GM18502 (cell line): ENCODE data around the gene METAP1.
"Not testable (repeated sequence)": the region's sequence is repeated elsewhere in the genome, so short reads cannot be mapped to it uniquely, and the experiment has no call there.

ENCODE experiments used
- ATAC-seq: cut with Tn5 transposase; IDR thresholded peaks from one replicate; pipeline ENCODE4 v1.9.1; 2021; ENCODE audit warnings: mild to moderate bottlenecking; ENCODE audit not compliant: unreplicated experiment, poor library complexity

Gene METAP1

DNA sequence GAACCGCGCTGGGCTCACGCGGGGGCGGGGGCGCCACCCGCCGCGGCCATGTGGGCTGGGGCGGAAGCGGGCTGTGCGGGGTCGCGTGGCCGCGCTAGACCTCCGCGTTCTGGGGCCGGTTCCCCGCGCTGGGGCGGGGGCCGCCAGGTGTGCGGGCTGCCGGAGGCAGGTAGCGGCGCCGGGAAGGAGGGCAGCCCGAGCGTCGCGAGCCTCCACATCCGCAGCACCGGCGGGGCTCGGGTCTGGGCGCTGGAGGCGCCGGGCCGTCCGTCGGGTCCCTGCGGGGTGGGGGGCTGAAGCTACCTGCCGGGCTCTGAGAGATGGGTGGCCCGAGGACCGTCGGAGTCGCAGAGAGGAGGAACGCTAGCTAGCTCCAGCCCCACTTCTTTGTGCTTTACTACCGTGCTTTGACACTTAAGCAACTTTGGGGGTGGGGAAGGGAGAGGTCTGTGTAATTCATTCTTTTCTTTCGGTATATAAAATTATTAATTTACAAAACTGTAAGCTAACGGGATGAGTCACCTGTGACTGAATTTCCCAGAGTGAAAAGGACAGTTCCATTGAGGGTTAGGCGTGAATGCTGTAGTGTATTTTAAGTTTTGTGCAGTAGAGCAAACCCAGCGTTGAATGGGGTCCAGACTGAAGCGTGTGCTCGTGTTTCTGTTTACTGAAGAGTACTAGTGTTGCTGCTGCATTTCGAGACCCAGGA is 689 bp downstream of the METAP1 start:
- ATAC-seq: peak; percentile 6

DNA sequence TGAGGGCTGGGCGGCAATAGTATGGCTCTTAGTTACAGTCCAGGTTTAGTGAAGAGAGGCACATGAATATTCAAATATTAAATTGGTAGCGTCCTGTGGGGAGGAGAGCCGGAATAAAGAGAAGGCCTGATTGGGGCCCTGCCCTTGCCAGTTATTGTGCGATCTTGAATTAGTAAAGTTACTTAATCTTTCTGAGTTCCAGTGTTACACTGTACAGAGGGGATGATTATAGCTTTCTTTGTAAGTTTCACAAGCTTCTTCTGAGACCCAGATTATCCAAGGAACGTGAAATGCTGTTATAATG is 1.2 kb downstream of the METAP1 start:
- ATAC-seq: no peak

DNA sequence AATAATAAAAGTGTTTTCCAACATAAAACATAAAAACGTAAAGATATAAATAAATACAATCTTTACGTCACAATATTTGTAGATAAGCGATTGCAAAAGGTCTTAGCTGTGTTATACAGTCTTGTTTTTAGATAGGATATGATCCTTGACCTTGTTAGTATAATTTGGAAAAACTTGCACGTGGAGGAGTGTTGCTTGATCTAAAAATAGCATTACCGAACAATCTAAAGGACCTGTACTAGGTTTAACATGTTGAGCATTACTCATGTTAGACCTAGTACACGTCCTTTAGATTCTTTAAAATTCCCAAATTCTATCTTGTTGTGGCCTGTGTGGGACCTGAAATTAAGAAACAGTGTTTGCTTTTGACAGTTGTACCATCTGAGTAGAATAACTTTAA is 1.6 kb downstream of the METAP1 start:
- ATAC-seq: no peak

DNA sequence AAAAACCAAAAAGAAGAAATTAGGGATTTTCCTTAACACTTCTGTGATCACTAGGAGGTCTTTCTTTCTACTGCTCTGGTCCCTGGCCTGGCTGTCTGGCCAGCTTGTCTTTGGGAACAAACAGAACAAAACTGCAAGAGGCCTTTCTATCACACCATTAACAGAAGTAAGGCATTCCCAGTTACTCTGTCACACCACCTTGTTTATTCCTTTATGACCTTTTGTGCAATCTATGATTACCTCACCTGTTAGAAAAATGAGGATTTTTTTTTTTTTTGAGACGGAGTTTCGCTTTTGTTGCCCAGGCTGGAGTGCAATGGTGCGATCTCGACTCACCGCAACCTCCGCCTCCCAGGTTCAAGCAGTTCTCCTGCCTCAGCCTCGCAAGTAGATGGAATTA is 3.0 kb downstream of the METAP1 start:
- ATAC-seq: no peak

DNA sequence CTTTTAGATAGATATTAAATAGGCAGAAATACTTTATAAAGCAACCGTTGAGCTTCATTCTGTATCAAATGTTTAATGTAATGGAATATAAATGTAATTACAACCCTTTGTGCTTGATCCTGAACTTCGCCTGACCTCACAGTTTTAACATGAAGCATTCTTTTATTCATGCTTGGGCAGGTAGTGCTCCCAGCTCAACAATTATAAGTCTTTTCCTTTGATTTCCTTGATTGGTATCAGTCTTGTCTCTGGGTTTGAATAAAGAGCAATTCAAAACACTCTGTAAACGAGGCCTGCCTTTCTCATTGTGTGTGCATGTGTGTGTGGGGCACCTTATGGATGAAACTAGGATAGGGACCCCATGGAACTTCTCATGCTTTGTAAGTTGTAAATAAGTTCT is 6.8 kb downstream of the METAP1 start:
- ATAC-seq: no peak

DNA sequence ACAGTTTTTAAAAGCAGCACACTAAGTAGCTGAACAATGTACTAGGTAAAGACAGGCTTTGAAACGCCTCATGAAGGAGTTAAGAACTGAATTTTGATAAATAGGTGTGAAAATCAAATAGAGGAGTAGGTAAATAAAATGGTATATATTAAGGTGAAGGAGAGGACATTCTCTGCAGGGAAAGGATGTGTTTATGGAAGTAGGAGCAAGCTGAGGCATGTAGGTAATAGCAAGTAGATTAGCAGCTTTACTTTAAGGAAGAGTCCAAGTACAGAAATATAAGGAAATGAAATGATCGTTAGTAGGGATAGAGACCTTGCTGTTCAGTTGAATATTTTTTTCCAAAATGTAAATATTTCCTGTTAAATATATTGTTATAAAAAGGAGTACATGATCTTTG is 12.5 kb downstream of the METAP1 start:
- ATAC-seq: no peak

DNA sequence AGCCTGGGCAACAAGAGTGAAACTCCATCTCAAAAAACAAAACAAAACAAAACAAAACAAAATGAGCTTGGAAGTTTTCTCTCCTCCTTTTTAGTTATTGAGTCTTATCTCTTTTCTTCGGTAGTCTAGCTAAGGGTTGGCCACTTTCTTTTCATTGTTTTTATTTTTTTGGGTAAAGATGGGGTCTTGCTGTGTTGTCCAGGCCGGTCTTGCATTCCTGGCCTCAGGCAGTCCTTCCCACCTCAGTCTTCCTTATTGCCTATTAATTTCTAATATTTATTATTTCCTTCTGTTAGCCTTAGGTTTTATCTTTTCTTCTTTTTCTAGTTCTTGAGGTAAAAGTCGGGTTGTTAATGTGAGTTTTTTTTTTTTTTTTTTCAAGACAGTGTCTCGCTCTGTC is 16.4 kb downstream of the METAP1 start:
- no peak for ATAC-seq

DNA sequence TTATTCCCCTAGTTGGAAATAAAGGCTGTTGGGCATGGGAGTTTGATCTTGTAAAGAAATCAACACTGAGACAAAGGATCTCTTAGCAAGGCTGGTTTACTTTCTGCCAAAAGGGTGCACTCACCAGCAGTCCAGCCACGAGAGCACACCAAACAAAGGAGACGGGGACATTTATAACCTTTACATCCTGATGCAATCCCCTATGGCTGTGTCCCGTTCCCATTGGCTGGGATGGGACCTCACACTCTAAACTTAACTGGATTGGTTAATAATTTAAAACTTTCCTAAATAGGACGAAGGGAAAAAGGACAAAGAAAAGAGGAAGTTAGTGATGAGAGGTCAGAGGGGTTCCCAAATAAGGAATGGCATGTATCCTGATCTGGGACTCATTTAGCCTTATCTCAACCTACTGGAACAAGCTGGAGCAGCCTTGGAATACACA is 17.9 kb downstream of the METAP1 start:
- no peak for ATAC-seq

DNA sequence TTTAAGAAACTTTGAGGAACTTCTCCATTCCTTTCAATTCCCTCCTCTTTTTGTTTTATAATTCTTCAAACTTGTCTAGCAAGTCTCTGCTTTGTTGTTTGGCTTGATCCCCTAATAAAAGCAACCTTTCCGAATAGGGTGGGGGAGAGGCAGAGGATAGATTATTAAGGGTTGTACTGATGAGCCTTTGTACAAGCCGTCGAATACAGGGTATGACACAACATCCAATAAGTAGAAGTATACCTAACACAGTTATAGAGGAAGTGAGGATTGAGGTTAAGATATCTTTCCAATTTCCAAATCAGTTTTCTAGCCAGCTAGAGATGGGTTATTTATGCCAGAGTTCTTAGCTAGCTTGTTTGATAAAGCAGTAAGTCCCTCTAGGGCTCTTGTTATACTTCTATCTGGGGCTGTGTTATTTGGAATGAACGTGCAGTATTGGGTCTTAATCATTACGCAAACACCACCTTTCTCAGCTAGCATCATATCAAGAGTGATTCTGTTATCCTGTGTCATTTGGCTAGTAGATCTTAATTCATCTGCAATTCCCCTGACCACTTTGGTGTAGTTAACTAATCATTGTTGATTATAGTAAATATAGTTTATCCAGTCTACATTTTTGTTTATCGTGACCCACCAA is 18.5 kb downstream of the METAP1 start:
- no peak for ATAC-seq

DNA sequence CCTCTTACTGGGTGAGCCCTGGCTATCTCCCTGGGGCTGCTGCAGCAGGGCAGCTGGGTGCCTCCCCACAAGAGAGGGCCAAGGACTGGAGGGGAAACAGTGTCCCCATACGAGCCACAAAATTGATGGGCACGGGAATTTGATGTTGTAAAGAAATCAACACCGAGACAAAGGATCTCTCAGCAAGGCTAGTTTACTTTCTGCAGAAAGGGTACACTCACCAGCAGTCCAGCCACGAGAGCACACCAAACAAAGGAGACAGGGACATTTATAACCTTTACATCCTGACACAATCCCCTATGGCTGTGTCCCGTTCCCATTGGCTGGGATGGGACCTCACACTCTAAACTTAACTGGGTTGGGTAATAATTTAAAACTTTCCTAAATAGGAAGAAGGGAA is 25.9 kb downstream of the METAP1 start:
- no peak for ATAC-seq

DNA sequence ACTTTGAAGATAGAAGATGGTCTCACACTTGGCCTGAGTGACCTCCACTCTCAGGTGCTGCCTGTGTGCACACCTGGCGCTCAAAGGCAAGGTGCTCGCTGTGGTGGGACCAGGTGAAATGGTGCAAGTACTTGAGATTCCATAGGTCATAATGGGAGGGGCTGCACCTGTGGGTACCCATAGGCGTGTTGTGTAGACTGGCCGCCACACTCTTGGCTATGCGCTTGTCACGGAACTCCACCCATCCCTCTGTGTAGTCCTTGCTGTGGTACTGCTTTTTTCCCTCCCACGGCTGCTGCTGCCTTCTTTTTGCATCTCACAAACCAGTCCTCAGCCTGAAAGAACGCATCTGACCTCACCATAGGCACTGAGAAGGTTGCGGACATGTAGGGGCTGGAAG is 27.0 kb downstream of the METAP1 start:
- ATAC-seq: no peak

DNA sequence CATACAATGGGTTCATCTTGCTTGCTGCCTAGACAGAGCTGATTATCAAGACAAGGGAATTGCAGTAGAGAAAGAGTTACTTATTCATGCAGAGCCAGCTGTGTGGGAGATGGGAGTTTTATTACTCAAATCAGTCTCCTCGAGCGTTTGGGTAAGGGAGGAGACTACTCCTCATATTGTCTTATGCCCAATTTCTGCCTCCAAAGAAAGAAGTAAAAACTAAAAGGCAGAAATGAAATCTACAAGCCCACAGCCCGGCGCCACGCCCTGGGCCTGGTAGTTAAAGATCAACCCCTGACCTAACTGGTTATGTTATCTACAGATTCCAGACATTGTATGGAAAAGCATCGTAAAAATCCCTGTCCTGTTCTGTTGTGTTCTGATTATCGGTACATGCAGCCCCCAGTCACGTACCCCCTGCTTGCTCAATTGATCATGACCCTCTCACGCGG is 28.3 kb downstream of the METAP1 start:
- ATAC-seq: not testable (repeated sequence)

DNA sequence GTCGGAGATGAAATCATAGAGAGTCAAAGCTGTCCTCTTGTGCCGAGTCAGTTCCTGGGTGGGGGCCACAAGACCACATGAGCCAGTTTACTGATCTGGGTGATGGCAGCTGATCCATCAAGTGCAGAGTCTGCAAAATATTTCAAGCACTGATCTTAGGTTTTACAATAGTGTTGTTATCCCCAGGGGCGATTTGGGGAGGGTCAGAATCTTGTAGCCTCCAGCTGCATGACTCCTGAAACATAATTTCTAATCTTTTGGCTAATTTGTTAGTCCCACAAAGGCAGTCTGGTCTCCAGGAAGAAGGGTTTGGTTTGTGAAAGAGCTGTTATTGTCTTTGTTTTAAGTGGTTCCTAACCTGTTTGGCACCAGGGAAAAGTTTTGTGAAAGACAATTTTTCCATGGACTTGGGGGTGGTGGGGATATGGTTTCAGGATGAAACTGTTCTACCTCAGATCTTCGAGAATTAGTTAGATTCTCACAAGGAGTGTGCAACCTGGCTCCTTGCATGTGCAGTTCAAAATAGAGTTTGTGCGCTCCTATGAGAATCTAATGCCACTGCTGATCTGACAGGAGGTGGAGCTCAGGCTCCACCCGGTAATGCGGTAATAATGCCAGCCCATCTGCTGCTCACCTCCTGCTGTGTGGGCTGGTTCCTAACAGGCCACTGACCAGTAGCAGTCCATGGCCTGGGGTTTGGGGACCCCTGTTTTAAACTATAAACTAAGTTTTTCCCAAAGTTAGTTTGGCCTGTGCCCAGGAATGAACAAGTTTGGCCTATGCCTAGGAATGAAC is 29.2 kb downstream of the METAP1 start:
- ATAC-seq: no peak

DNA sequence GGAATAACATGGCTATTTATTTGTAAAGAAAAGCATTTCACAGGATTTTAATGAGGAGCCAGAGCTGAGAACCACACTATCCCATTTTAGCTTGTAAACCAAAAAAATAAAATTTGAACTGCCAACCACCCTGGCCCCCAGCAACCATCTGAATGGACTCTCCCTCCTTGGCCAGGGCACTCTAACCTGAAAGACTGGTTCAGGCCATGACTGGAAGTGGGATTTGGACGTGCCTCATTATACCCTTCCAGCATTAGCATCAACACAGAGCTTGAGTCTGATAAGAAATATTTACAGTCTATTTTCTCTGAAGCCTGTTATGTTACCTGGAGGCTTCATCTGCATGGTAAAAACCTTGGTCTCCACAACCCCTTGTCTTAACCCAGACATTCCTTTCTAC is 30.0 kb downstream of the METAP1 start:
- ATAC-seq: no peak

DNA sequence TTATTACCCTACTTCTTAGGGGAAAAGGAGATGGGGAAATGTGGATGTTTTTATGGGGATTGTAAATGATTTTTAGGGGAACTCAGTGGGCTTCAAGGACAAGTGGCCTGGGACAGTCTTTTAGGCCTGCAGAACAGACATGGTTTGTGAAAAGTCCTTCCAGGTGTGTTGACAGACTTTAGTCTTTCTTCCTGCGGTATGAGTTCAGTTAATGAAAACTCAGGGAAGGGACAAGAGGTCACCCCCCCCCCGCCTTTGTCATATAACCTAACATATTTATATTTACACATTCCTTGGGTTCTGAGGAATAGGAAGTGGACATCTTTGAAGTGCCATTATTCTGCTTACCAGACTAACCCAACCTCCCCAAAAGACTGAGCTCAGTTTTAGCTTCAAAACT is 31.8 kb downstream of the METAP1 start:
- no peak for ATAC-seq

DNA sequence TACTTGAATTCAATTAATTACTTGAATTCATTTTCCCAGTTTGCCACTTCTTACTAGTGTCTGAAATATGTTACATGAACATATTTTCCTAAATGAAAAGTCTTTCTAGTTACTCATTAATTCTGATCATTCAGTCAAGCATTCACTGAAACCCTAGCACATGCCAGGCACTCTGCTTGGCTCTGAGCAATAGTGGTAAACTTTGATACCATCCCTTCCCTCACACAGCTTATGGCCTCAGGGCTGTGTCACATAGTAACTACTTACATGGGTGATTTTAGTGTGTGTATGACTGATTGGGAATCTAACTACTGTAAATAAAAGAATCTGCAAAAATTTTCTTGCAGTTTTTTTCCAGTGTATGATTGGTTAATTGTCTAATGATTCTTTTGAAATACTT is 32.7 kb downstream of the METAP1 start:
- peak; percentile 54 for ATAC-seq

DNA sequence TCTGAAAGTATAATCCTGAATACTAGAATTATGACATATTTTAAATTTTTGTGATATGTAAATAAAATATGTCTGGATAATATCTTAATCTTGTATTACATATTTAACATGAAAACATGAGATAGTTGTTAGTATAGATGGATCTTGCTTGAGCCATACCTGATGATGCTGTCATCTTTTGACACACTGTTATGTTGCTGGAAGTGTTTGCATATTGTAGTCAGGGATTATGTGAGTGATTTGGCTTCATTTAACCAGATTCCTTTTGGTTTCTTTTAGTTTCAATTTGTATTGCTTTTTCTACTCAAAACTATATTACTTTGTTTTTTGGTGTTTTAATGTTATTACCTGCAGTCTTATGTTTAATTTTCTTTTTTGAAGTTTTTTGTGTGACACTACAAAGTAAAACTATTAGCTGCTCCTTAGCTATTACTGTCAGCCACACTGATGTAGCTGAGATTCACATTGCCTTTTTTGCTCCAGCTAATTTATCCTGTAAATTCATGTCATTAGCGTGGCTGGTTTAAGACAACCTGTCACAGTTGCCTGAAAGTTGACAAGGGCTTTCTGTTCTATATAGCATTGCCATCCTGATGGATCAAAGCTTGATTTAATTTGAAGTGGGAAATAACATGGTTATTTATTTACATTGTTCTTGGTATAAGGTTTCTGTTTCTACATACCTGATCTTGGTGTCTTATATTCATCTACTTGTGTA is 33.7 kb downstream of the METAP1 start:
- peak; percentile 58 for ATAC-seq

DNA sequence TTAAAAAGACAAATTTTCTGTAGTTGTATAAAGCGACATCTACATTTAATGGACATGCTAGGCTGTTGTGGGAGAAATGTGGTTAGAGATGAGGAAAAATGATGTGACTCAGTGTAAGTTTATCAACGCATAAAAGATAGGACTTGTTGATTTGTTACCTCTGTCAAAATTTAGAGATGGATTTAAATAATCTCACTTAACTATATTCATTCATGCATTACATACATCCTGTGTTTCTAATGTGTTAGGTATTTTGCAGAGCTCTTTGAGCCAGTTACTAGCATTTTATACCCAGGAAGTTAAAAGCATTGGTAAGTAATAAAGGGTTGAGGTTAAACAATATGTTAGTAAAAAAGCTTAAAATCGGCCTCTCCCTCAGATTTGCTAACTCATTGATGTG is 34.3 kb downstream of the METAP1 start:
- ATAC-seq: no peak

DNA sequence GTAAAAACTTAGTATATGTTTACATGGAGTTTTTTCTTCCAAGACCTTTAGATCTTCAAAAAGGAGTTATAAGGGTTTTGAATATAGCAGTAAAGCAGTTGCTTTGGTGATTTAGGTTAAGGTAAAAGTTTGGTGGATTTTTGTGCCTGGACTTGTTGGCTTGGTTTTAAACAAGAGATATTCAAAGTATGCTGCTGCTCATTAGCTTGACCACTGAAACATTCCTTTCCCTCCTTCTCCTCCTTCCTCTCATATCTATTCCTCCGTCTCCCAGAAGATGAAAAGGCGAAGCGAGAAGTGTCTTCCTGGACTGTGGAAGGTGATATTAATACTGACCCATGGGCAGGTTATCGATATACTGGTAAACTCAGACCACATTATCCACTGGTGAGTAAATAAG is 38.4 kb downstream of the METAP1 start:
- no peak for ATAC-seq

DNA sequence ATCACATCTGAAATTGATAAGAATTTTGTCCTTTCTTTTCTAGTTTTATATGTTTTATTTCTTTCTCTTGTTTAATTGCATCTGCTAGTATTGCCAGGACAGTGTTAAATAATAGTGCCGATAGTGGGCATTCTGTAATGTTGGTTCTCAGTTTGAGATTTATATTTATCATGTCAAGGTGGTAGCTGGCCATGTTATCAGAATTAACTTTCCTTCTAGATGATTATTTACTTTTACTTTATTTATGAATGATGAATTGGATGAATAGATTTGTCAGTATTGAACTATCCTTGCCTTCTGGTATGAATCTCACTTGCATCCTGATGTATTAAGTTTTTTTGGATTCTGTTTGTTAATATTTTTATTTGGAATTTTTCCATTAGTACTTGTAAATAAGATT is 42.7 kb downstream of the METAP1 start:
- ATAC-seq: no peak

DNA sequence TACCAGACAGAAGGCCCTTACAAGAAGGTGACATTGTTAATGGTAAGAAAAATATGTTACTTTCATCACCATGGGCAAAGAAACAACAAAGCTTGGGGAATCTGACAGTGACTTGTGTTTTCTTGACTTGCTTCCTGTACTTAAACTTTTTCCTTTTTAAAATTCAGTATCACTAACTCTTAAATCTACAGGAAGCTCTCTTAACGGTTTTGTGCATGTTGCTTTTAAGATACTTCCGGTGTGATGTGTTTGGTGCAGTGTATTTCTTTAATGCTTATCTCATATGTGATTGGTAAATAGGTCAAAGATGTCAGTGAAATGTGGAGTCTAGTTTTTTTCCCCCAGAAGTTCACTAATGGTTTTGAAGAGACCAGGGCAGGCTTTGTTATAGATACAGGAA is 47.8 kb downstream of the METAP1 start:
- no peak for ATAC-seq
